Thoracic aorta (tissue), 2 donors: ENCODE data around the gene CYRIA. TPM values are rescaled to one million over a fixed set of nuclear protein-coding genes. Genes with fewer than 3 reads are reported as not detected.
A peak's percentile ranks its signal among the peaks of the same experiment; 100 is the strongest.

Experiments
- ATAC-seq: fragments of 150-250 bp; one replicate; pipeline ENCODE4 v1.8.0; 2017; ENCODE audit warnings: low read depth; ENCODE audit not compliant: insufficient number of reproducible peaks, low FRiP score
- DNase-seq: peaks from one replicate; pipeline ENCODE4 v3.0.0-alpha.2; 2020; ENCODE audit warnings: low spot score
- H3K27ac ChIP-seq, 2 donors: fragments of 200-600 bp; sonication (generic); 1 replicate in 1 of 2; 2 replicates in 1 of 2; pipeline ENCODE4 v1.5.1; 2016; ENCODE audit warnings: mild to moderate bottlenecking in 2 of 2, moderate library complexity in 2 of 2
- H3K27me3 ChIP-seq: fragments of 200-600 bp; sonication (generic); replicated peaks from 2 replicates; pipeline ENCODE4 v1.6.0; 2016; ENCODE audit warnings: mild to moderate bottlenecking; ENCODE audit not compliant: insufficient read depth
- H3K36me3 ChIP-seq: fragments of 200-600 bp; sonication (generic); one replicate; pipeline ENCODE4 v1.5.1; 2016
- H3K4me1 ChIP-seq, 2 donors: fragments of 200-600 bp; sonication (generic); 1 replicate in 1 of 2; 2 replicates in 1 of 2; pipeline versions ENCODE4 v1.5.1 to v1.6.0; 2016; ENCODE audit warnings: low read depth in 2 of 2, mild to moderate bottlenecking in 1 of 2; ENCODE audit not compliant: control insufficient read depth in 1 of 2
- H3K4me3 ChIP-seq: fragments of 200-600 bp; sonication (generic); 2 replicates; pipeline ENCODE4 v1.5.1; 2016; ENCODE audit warnings: mild to moderate bottlenecking
- H3K9me3 ChIP-seq: fragments of 200-600 bp; sonication (generic); 2 replicates; pipeline ENCODE4 v1.5.1; 2016
- CTCF ChIP-seq: fragments of 200-600 bp; sonication (generic); IDR thresholded peaks from one replicate; pipeline ENCODE4 v1.5.1; 2019; ENCODE audit warnings: antibody characterized with exemption
- total RNA-seq, 2 donors: library from RNA; depleted of rRNA; stranded (reverse); fragments of >200 nt; gene quantifications; one replicate each; pipeline versions ENCODE4 v1.1.0 to v1.2.3, GENCODE V29; 2016

CYRIA gene
- total RNA-seq, 2 donors from 2014 or later: 5.6 to 12.5 TPM

- DNase-seq: no peak
- Histone ChIP-seq H3K36me3 (no peaks in the 10 kb centered on the region), H3K4me1 (peaks cover 37 to 46% of the 10 kb centered on the region in 2 donors), H3K4me3 (no peak overlapping the region), H3K9me3 (no peaks in the 10 kb centered on the region), H3K27me3 (no peaks in the 10 kb centered on the region), H3K27ac (no peak overlapping the region)
- TF ChIP-seq CTCF: no peak
- ATAC-seq: no peak
These were observed 5.1 kb downstream of the CYRIA start for GRCh38 chr2:16660556-16660955.

GRCh38 chr2:16660114-16660513, 5.5 kb downstream of the CYRIA start:
- Histone ChIP-seq H3K36me3 (no peaks in the 10 kb centered on the region), H3K27me3 (no peaks in the 10 kb centered on the region), H3K4me3 (no peak overlapping the region), H3K9me3 (no peaks in the 10 kb centered on the region), H3K4me1 (peaks cover 36 to 45% of the 10 kb centered on the region in 2 donors), H3K27ac (no peak overlapping the region)
- ATAC-seq (no peak), DNase-seq (no peak)
- TF ChIP-seq CTCF: no peak

GRCh38 chr2:16658076-16658739, 7.4 kb downstream of the CYRIA start:
- Histone ChIP-seq H3K9me3 (no peaks in the 10 kb centered on the region), H3K27ac (peak overlapping the region; percentile 61 to 79), H3K27me3 (no peaks in the 10 kb centered on the region), H3K4me3 (no peak overlapping the region), H3K36me3 (no peaks in the 10 kb centered on the region), H3K4me1 (peaks cover 30 to 35% of the 10 kb centered on the region in 2 donors)
- DNase-seq: no peak
- TF ChIP-seq CTCF: no peak
- ATAC-seq: no peak

GRCh38 chr2:16657671-16658070, 8.0 kb downstream of the CYRIA start:
- Histone ChIP-seq H3K9me3 (no peaks in the 10 kb centered on the region), H3K27me3 (no peaks in the 10 kb centered on the region), H3K36me3 (no peaks in the 10 kb centered on the region), H3K4me1 (peaks cover 35 to 40% of the 10 kb centered on the region in 2 donors), H3K27ac (peak overlapping the region; percentile 61 to 79), H3K4me3 (no peak overlapping the region)
- TF ChIP-seq CTCF: no peak
- no peak for ATAC-seq
- DNase-seq: no peak

GRCh38 chr2:16656784-16657391, 8.7 kb downstream of the CYRIA start:
- Histone ChIP-seq H3K9me3 (no peaks in the 10 kb centered on the region), H3K4me3 (peak overlapping the region; percentile 34), H3K4me1 (peaks cover 42 to 48% of the 10 kb centered on the region in 2 donors), H3K27me3 (no peaks in the 10 kb centered on the region), H3K36me3 (no peaks in the 10 kb centered on the region), H3K27ac (peak overlapping the region; percentile 61 to 79)
- no peak for TF ChIP-seq CTCF
- ATAC-seq (no peak), DNase-seq (peak; percentile 27)
